HG03139 (cell line): ENCODE results near the gene RPLP2.

Experiments used
- ATAC-seq: cut with Tn5 transposase; IDR thresholded peaks from one replicate; pipeline ENCODE4 v1.9.1; 2021; ENCODE audit not compliant: unreplicated experiment

RPLP2 gene

DNA sequence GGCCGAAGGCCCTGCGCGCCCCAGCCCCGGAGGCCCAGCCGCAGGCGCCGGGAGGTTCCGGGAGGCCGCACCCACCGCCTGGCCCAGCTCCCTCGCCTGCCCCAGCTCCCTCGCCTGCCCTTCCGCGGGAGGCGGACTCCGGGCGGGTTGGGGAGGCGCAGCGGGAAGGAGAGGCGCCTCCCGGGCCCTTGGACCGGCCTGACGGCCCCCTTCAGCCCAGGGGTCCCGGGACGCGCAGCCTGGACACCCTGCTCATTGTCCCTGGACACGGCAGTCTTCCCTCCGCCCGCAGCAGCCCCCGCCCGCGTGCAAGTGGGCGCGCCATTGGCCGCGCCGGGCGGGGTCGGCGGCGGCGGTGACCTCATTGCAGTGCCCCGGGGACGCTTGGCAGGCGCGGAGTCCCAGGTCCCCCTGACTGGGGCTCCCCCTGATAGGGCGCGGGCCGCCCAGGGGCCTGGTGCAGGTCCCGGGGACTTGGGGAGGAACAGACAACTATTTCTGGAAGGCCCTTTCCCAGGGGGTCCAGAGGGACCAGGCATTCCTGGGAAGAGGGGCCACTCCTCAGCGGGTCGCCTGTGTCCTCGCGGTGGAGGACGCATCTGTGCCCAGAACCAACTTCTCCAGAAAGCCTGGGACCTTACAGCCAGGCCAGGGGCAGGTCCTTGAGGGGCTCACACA lies 23.5 kb downstream of the RPLP2 start:
- ATAC-seq, result no peak

DNA sequence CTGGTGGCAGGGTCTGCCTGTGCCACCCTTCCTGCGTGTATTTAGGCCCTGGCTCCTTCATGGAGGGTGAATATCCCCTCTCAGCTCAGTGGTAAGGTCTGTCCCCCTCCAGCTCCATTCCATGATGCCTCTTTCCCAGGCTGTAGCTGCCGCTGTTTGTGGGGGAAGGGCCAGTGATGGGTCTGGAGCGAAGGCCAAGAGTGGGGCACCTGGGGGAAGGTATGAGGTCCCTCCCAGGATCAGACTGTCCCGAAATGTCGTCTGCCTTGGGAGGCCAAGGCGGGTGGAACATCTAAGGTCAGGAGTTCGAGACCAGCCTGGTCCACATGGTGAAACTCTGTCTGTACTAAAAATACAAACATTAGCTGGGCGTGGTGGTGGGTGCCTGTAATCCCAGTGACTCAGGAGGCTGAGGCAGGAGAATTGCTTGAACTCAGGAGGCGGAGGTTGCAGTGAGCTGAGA lies 24.1 kb downstream of the RPLP2 start:
- ATAC-seq, result no peak

GRCh38 chr11:834371-835316 lies 24.9 kb downstream of the RPLP2 start:
- ATAC-seq, result no peak

DNA sequence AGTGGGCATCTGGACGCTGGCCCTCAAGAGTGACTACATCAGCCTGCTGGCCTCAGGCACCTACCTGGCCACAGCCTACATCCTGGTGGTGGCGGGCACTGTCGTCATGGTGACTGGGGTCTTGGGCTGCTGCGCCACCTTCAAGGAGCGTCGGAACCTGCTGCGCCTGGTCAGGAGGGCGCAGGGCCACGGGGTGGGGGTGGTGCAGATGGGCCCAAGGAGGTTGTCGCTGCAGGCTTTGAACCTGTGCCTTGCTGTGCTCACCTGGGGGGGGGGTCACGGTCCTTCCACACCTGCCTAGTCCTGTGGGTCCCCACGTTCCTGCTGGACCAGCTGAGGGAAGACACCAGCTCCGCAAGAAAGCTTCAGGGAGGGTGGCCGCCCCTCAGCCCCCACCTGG lies 26.5 kb downstream of the RPLP2 start:
- ATAC-seq, result no peak

DNA sequence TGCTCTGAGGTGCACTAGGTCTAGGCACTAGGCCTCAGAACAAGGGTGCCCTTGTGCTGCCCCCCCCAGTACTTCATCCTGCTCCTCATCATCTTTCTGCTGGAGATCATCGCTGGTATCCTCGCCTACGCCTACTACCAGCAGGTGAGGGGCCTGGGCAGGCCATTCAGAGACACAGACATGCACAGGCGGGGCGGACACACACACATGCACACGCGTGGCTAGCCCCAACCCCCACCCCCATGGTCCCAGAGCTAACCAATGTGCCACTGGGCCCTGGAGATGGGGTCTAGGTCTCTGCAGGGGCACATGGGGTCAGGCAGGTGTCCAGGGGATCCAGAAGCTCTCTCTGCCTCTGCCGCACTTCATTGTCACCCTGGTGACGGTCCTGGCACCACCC lies 26.9 kb downstream of the RPLP2 start:
- ATAC-seq, result no peak

- ATAC-seq, result no peak
Observed at GRCh38 chr11:837189-837989, 27.6 kb downstream of the RPLP2 start.

DNA sequence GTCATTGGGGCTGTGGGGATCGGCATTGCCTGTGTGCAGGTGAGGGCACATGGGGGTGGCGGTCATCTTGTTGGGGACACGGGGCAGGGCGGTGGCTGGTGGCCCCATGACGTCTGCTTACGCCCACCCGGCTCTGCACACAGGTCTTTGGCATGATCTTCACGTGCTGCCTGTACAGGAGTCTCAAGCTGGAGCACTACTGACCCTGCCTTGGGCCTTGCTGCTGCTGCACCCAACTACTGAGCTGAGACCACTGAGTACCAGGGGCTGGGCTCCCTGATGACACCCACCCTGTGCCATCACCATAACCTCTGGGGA lies 28.2 kb downstream of the RPLP2 start:
- ATAC-seq, result no peak

GRCh38 chr11:838441-839279 lies 28.9 kb downstream of the RPLP2 start:
- no peak for ATAC-seq

- ATAC-seq, result no peak
Observed at GRCh38 chr11:839280-839623, 29.5 kb downstream of the RPLP2 start.

GRCh38 chr11:839875-840617 lies 30.3 kb downstream of the RPLP2 start:
- ATAC-seq, result no peak

DNA sequence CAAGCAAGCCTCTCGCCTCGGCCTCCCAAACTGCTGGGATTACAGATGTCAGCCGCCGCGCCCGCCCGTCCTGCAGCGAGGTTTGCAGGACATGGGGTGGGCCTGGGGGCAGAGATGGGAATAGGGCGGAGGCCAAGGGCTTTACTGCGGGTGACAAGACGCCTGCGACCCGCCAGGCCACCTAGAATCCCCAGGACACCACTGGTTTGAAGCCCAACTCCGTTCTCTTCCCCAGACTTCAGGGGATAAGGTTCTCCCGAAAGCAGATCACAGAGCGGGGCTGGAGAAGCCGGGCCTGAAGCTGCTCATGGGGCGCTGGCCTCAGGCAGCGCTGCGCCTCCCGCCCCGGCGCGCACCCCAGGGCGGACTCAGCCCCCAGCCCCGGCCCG lies 32.2 kb downstream of the RPLP2 start:
- peak; percentile 14 for ATAC-seq

DNA sequence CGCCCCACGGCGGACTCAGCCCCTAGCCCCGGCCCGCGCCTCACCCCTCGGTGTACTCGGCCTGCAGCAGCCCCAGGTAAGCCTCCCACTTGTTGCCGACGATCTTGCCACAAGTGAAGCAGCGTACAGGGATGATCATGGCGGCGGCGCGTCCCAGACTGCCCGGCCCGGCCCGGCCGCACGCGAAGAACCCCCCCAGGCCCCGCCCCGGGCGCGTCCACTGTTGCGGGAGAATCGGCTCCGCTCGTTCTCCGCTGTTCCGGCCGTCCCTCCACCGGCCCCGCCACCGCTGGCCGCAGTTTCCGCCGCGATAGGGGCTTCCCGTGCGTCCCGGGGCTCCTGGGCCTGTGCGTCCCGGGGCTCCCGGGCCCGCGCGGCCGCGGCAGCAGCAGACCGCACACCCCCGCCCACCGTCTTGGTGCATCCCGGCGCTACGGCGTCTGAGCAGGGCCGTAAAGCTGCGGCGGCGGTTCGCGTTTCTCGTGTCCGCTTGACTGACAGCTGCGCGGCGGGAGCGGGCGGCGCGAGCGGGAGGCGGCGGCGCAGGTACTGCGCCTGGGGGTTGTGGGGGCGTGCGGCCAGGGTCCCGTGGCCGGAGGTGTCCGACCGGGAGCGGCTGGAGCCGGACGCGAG lies 32.7 kb downstream of the RPLP2 start, which contains the start of the genes POLR2L and TSPAN4:
POLR2L (minus strand) TSS at position 160 of the 633 bp plus-strand sequence; CDS start at position 139, 21 bp downstream.
TSPAN4 (plus strand) TSS at position 483 of the 633 bp plus-strand sequence. CDS start 7,453 bp downstream, outside the sequence.
- peak; percentile 48 for ATAC-seq

GRCh38 chr11:843086-843734 lies 33.4 kb downstream of the RPLP2 start:
- ATAC-seq, result no peak

GRCh38 chr11:843818-844692 lies 34.3 kb downstream of the RPLP2 start:
- ATAC-seq, result no peak

GRCh38 chr11:844693-845644 lies 35.2 kb downstream of the RPLP2 start:
- ATAC-seq, result no peak

DNA sequence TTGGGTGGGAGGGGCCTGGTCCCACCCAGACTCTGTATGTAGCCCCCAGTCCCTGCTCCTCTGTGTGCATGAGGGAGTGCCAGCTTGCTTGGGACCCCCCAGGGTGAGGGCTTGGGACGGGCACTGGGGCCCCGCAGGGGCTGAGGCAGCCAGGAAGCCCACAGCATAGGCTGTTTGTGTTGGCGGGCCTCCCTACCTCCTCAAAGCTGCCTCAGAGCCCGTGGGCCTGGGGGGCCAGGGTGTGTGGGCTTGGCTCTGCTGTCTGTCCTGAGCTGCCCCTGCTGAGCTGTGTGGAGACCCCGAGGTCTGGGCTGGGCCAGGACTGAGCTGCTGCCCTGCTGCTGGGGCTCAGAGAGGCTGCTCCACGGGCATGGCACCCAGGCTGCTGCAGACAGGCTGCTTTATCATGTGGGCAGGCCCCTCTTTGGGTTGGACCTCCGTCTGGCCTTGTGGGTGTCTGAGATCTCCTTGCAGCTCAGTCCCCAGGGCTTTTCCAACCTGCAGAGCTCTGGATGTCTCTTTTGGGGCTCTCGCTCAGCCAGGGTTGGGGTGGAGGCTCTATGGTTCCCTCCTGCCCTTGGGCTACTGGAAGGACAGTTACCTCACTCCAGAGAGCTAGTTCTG lies 36.2 kb downstream of the RPLP2 start:
- ATAC-seq, result no peak
